Adrenal gland (tissue), 19 donors: ENCODE data around the gene EPPIN. TPM values are rescaled to one million over a fixed set of nuclear protein-coding genes. Genes with fewer than 3 reads are reported as not detected.

Source experiments
- DNase-seq, 7 donors: peaks; one replicate each; pipeline ENCODE4 v3.0.0-alpha.2; 2019 to 2020
- H3K27ac ChIP-seq, 5 donors: fragments of 200-600 bp; sonication (generic) in 4 of 5; 1 replicate in 3 of 5; 2 replicates in 2 of 5; pipeline versions ENCODE4 v1.5.1 to v1.8.0; 2016 to 2020; ENCODE audit warnings: mild to moderate bottlenecking in 1 of 5
- H3K27me3 ChIP-seq: fragments of 200-600 bp; 2 replicates; pipeline ENCODE4 v1.8.0; 2021
- H3K36me3 ChIP-seq, 2 donors: fragments of 200-600 bp; replicated peaks in 1 of 2; 1 replicate in 1 of 2; 2 replicates in 1 of 2; pipeline versions ENCODE4 v1.5.1 to v1.8.0; 2018 to 2022
- H3K4me1 ChIP-seq, 2 donors: fragments of 200-600 bp; replicated peaks in 1 of 2; 1 replicate in 1 of 2; 2 replicates in 1 of 2; pipeline versions ENCODE4 v1.5.1 to v1.8.0; 2018 to 2021
- H3K4me3 ChIP-seq, 4 donors: fragments of 200-600 bp; sonication (generic) in 3 of 4; one replicate each; pipeline ENCODE4 v1.5.1; 2016 to 2018
- H3K9me3 ChIP-seq, 3 donors: fragments of 200-600 bp; sonication (generic) in 1 of 3; replicated peaks in 1 of 3; 1 replicate in 2 of 3; 2 replicates in 1 of 3; pipeline versions ENCODE4 v1.5.1 to v1.8.0; 2016 to 2021
- POLR2A ChIP-seq, 2 donors: fragments of 450-650 bp; IDR thresholded peaks; one replicate each; pipeline ENCODE4 v1.6.1; 2017; ENCODE audit warnings: antibody characterized with exemption in 2 of 2, mild to moderate bottlenecking in 2 of 2, moderate library complexity in 1 of 2
- WGBS, 4 donors: extraction: QIAGEN DNeasy Blood & Tissue Kit in 2 of 4; methylation state at CpG; one replicate each; pipeline versions ENCODE4 v1.1.5 to v1.1.7; 2013 to 2017; 5-methylcytosine and 5-hydroxymethylcytosine counted together
- intact Hi-C, 2 donors: fragments of 100-400 bp; cut with DNase I; formaldehyde crosslinking; loops; one replicate each; pipeline versions ENCODE4 v1.14.1 to v1.15.0; 2022 to 2023
- long read RNA-seq, 10 donors: library from polyadenylated mRNA in 3 of 10; unstranded in 2 of 10; stranded (forward) in 1 of 10; transcript quantifications; one replicate each; pipeline ENCODE4 v2.0.0 and lab custom pipeline, GENCODE V29; 2021 to 2026
- polyA plus RNA-seq, 3 donors: library from polyadenylated mRNA; stranded (reverse); fragments of 200-250 nt in 2 of 3; fragments of 350-450 nt in 1 of 3; fragmentation: Illumina TruSeq in 1 of 3; extraction: RNeasy Lipid Tissue Mini Kit (QIAGEN cat#74804) in 1 of 3; gene quantifications; one replicate each; pipeline ENCODE4 v1.2.3, GENCODE V29; 2013 to 2014
- total RNA-seq, 9 donors: library from RNA; depleted of rRNA in 4 of 9; stranded (reverse); fragments of >200 nt in 4 of 9; fragments of 120-200 nt in 1 of 9; fragmentation: NEBNext Ultra II Directional in 1 of 9; extraction: Animal tissue kit (Norgen Biotek cat#: 25700) in 1 of 9; gene quantifications; one replicate each; pipeline versions ENCODE4 v1.1.0 to v1.2.4, GENCODE V29; 2013 to 2023
- TF ChIP-seq, protein P1 (sequence below), 6 experiments: fragments of 450-650 bp in 4 of 6; fragments of 200-600 bp in 2 of 6; sonication (generic) in 1 of 6; IDR thresholded peaks; 1 replicate in 5 of 6; 2 replicates in 1 of 6; pipeline versions ENCODE4 v1.5.1 to v1.8.0; 2016 to 2021; ENCODE audit warnings: antibody characterized with exemption in 6 of 6, mild to moderate bottlenecking in 2 of 6, moderate library complexity in 1 of 6
- donor health status: healthy with polysubstance abuse.
- donor health status: Bipolar disorder and iron deficiency.
- donor health status: DM: yes; HTN: yes; CAD: no.
- donor health status: DM: no; HTN: no; CAD: no.
- donor health status: DM: no; HTN: no; CAD: no.
- donor health status: DM: yes; HTN: yes; CAD: no.

Gene EPPIN
- total RNA-seq: not detected
- polyA plus RNA-seq: not detected
- long read RNA-seq, donor 1: 0 reads
- long read RNA-seq, donor 2: 0 reads
- long read RNA-seq, donor 3: 0 reads
- long read RNA-seq, donor 4: 0 reads
- long read RNA-seq, donor 5: 0 reads
- long read RNA-seq, donor 6: 0 reads
- long read RNA-seq, donor 7: 0 reads
- long read RNA-seq, donor 8: 0 reads
- long read RNA-seq, donor 9: 0 reads
- long read RNA-seq, donor 10: 0 reads

GRCh38 chr20:45547206-45547770 is at the start of gene EPPIN:
Gene EPPIN, minus strand, starts transcription at chr20:45547401. Its CDS starts 44 bp downstream, at chr20:45547357.
- H3K9me3 ChIP-seq: no peaks in the 10 kb centered on the region
- no peak within 1 kb of the TSS for H3K27ac ChIP-seq
- H3K4me3 ChIP-seq: no peak within 1 kb of the TSS
- 71 to 83% (median 77%) methylated on average over 6 of the region's 6 CpGs for WGBS, 4 donors
- H3K27me3 ChIP-seq: peaks cover 3% of the 10 kb centered on the region
- intact Hi-C loops: loop anchor here (5.0 to 10.0 kb wide), 2 partner anchors 225 to 228 kb away; no protein-coding TSS in a partner anchor
- no peaks in the 10 kb centered on the region for H3K4me1 ChIP-seq
- no peak for DNase-seq
- TF ChIP-seq POLR2A (IDR thresholded peaks at IDR 0.05): no peak
- TF ChIP-seq, protein P1, sequence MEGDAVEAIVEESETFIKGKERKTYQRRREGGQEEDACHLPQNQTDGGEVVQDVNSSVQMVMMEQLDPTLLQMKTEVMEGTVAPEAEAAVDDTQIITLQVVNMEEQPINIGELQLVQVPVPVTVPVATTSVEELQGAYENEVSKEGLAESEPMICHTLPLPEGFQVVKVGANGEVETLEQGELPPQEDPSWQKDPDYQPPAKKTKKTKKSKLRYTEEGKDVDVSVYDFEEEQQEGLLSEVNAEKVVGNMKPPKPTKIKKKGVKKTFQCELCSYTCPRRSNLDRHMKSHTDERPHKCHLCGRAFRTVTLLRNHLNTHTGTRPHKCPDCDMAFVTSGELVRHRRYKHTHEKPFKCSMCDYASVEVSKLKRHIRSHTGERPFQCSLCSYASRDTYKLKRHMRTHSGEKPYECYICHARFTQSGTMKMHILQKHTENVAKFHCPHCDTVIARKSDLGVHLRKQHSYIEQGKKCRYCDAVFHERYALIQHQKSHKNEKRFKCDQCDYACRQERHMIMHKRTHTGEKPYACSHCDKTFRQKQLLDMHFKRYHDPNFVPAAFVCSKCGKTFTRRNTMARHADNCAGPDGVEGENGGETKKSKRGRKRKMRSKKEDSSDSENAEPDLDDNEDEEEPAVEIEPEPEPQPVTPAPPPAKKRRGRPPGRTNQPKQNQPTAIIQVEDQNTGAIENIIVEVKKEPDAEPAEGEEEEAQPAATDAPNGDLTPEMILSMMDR (IDR thresholded peaks at IDR 0.05): no peak
- H3K36me3 ChIP-seq: no peaks in the 10 kb centered on the region

- Histone ChIP-seq H3K9me3 (no peaks in the 10 kb centered on the region), H3K4me3 (no peak overlapping the region), H3K4me1 (no peaks in the 10 kb centered on the region), H3K27me3 (peaks cover 18% of the 10 kb centered on the region), H3K27ac (no peak overlapping the region), H3K36me3 (no peaks in the 10 kb centered on the region)
- intact Hi-C loops: no loop called here
- TF ChIP-seq, protein P1 (IDR thresholded peaks at IDR 0.05): no peak
- TF ChIP-seq POLR2A (IDR thresholded peaks at IDR 0.05): no peak
- no peak for DNase-seq
- 13 to 50% (median 38%) methylated on average over 1 of the region's 1 CpG for WGBS, 4 donors
These were observed 48.0 kb upstream of the EPPIN start for GRCh38 chr20:45595235-45595634.

DNA sequence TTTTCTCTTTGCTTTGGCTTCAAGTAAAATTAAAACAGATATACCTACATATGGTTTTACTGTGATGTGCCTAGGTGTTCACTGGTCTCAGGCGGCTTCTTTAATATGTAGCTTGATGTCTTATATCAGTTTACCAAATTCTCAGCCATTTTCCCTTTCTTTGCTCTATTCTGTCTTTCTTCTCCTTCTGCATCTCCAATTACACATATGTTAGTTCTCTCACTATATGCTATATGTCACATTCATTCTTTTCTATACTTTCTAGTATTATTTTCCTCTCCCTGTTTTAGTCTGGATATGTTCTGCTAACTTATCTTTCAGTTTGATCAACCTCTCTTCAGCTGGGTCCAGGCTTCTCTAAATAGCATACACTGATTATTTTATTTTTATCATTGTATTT is 46.3 kb upstream of the EPPIN start:
- peaks cover 18% of the 10 kb centered on the region for H3K27me3 ChIP-seq
- no peak overlapping the region for H3K4me3 ChIP-seq
- DNase-seq: no peak
- intact Hi-C loops: no loop called here
- H3K4me1 ChIP-seq: no peaks in the 10 kb centered on the region
- whole genome bisulfite sequencing, 4 donors: 29 to 84% (median 40%) methylated on average over 1 of the region's 1 CpG
- TF ChIP-seq POLR2A (IDR thresholded peaks at IDR 0.05): no peak
- TF ChIP-seq, protein P1 (IDR thresholded peaks at IDR 0.05): no peak
- H3K9me3 ChIP-seq: no peaks in the 10 kb centered on the region
- H3K27ac ChIP-seq: no peak overlapping the region
- no peaks in the 10 kb centered on the region for H3K36me3 ChIP-seq

- WGBS, 4 donors: 51 to 60% (median 55%) methylated on average over 5 of the region's 5 CpGs
- Histone ChIP-seq H3K4me3 (no peak overlapping the region), H3K4me1 (no peaks in the 10 kb centered on the region), H3K27me3 (peaks cover 15% of the 10 kb centered on the region), H3K9me3 (no peaks in the 10 kb centered on the region), H3K27ac (no peak overlapping the region), H3K36me3 (no peaks in the 10 kb centered on the region)
- DNase-seq: peak in 1 of 7 donors; percentile 6
- intact Hi-C loops: no loop called here
- no peak for TF ChIP-seq POLR2A (IDR thresholded peaks at IDR 0.05)
- TF ChIP-seq, protein P1 (IDR thresholded peaks at IDR 0.05): peak; percentile 36 to 68 (median 48)
These were observed 45.5 kb upstream of the EPPIN start for GRCh38 chr20:45592574-45593189.
